Hematopoietic multipotent progenitor cell treated with erythropoietin and hydrocortisone succinate and interleukin-3 and kit ligand, for 15 days (in vitro differentiated cells): ENCODE results near the gene MICOS13.
"Not testable (repeated sequence)": the region's sequence is repeated elsewhere in the genome, so short reads cannot be mapped to it uniquely, and the experiment has no call there.

ENCODE experiments used
- DNase-seq: peaks from one replicate; pipeline ENCODE4 v3.0.0-alpha.2; 2015; ENCODE audit warnings: low spot score

The MICOS13 gene

GRCh38 chr19:5700455-5701092 lies 20.3 kb upstream of the MICOS13 start:
- no peak for DNase-seq

GRCh38 chr19:5698635-5699422 lies 18.5 kb upstream of the MICOS13 start:
- DNase-seq: no peak

- DNase-seq: no peak
Observed at GRCh38 chr19:5697890-5698634, 17.7 kb upstream of the MICOS13 start.

GRCh38 chr19:5697022-5697889 lies 16.9 kb upstream of the MICOS13 start:
- DNase-seq: no peak

- DNase-seq: no peak
Observed at GRCh38 chr19:5696196-5697021, 16.1 kb upstream of the MICOS13 start.

- no peak for DNase-seq
Observed at GRCh38 chr19:5695649-5696195, 15.4 kb upstream of the MICOS13 start.

GRCh38 chr19:5694956-5695648 lies 14.8 kb upstream of the MICOS13 start:
- DNase-seq: no peak

GRCh38 chr19:5694167-5694955 lies 14.0 kb upstream of the MICOS13 start:
- DNase-seq: no peak

GRCh38 chr19:5693195-5694166 lies 13.2 kb upstream of the MICOS13 start:
- no peak for DNase-seq

- no peak for DNase-seq
Observed at GRCh38 chr19:5692723-5693194, 12.4 kb upstream of the MICOS13 start.

GRCh38 chr19:5691822-5692722 lies 11.8 kb upstream of the MICOS13 start:
- DNase-seq: no peak

GRCh38 chr19:5690955-5691821 lies 10.9 kb upstream of the MICOS13 start:
- peak; percentile 34 for DNase-seq

- DNase-seq: peak; percentile 98
Observed at GRCh38 chr19:5690125-5690954, 10.0 kb upstream of the MICOS13 start, which contains the start of gene RPL36. RPL36 (plus strand) TSS chr19:5690295; CDS start chr19:5690508, 213 bp downstream.

GRCh38 chr19:5688262-5688881 lies 8.1 kb upstream of the MICOS13 start:
- not testable (repeated sequence) for DNase-seq
